SW480 (cell line): ENCODE measurements around the gene NR4A3.

Experiments used
- DNase-seq: peaks from one replicate; pipeline ENCODE4 v3.0.0-alpha.2; 2016; ENCODE audit warnings: low spot score

NR4A3 gene

GRCh38 chr9:99814359-99814758, 7.3 kb upstream of the NR4A3 start:
- DNase-seq = no peak

GRCh38 chr9:99816392-99816791, 5.3 kb upstream of the NR4A3 start:
- DNase-seq = no peak

DNA sequence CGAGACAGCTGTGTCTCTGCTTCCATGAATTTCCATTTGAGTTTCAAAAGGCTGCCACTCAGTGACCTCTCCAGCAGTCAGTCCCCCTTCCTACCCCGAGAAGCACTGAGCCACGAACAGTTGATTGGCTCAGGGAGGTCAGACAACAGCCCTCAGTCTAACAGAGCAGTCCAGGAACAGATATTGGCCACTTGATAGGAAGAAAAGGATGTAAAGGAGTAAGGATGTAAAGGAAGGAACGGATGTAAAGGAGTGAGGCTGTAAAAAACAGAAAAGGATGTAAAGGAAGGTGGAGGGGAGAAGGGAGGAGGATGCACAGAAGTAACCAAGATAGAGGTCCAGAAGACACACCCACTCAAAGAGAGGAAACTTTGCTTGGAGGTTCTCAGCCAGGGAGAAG, 3.2 kb upstream of the NR4A3 start:
- DNase-seq = no peak

GRCh38 chr9:99819123-99819855, 2.4 kb upstream of the NR4A3 start:
- peak; percentile 86 for DNase-seq

- DNase-seq = peak; percentile 89
Observed at GRCh38 chr9:99819856-99820684, 1.6 kb upstream of the NR4A3 start.

DNA sequence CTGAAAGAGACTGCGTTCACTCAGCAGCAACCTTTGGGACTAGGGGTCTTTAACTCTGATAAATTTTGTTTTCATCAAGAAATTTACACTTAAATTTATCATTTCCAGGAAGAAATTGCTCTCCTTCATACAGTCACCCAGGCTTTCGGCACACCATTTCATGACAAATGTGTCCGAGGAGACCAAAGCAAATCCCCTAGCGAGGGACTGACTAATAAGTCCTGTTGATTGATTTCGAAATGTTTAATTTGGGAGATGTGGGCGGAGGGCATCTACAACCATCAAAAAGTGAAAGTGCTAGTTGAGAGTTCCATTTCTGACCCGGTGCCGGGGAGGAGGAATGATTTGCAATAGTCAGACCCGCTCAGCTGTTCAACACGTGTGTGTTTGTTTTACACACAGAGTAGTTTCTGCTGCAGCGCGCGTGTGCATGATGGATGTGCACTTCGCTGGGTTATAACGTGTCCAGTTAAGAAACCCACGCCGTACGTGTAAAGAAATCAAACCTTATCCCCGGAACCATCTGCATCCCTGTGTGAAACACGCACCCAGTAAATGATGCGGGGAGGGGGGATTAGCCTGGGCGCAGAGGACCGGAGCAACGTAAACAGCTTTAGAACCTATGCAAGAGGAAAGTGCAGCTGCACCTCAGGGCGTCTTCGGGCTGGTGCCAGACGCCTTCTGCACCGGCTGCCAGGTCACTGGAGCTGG, 845 bp upstream of the NR4A3 start:
- peak; percentile 62 for DNase-seq

- DNase-seq = no peak
Observed at GRCh38 chr9:99822109-99822805, 572 bp downstream of the NR4A3 start.

DNA sequence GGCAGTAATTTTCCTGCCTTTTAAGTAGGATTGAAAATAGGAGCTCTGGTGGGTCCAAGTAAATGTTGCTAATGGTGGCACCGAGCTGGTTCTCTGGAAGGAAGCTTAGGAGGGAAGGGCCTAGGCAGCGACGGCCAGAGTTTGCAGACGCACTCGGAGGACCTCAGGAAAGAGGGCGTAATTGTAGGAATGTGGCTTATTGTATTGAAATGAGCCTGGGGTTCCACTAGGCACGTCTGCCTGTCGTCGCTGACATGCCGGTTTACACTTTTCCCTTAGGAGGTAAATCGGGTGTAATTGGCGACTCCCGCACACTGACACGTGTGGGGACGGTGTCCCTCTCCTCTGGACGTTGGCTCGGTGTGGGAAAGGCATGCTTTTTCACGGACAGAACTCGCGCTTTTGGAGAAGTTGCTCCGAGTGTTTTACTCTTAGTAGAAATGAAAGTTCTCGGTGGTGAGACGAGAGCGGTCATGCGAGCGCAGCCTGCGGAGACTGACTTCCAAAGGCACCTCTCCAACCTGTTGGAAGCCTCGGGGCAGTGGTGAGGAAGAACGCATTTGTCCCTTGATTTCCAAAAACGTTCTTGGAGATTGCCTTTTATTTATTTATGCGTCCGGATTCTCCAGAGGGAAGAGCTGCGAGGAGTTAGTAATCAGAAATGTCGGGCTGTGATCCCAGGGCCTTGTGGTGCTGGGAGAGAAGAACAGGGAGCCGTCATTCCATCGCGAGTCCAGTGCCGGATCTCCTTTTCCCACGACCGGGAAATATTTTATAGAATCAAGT, 1.3 kb downstream of the NR4A3 start:
- peak; percentile 52 for DNase-seq

GRCh38 chr9:99823681-99824377, 2.1 kb downstream of the NR4A3 start:
- peak; percentile 22 for DNase-seq

- no peak for DNase-seq
Observed at GRCh38 chr9:99824378-99825171, 2.9 kb downstream of the NR4A3 start.

- DNase-seq = no peak
Observed at GRCh38 chr9:99825172-99826046, 3.7 kb downstream of the NR4A3 start.

GRCh38 chr9:99826579-99826978, 4.9 kb downstream of the NR4A3 start:
- no peak for DNase-seq

DNA sequence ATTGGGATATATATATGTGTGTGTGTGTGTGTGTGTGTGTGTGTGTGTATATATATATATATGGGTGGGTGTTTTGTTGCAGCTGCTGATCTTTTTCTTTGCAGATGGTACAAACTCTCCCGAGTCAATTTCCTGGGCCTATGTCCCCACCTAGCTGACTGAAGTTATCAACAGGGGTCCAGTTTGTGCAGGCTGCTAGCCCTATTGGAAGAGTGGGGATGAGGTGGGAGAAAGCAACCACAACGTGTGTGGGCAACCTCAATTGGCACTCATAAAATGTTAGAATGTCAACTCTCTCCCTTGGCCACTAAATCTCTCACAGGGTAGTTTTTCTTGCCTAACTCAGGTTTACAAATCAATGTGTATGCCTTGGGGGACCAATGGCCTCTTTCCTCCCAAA, 5.6 kb downstream of the NR4A3 start:
- DNase-seq = no peak

- no peak for DNase-seq
Observed at GRCh38 chr9:99828054-99828416, 6.3 kb downstream of the NR4A3 start.

DNA sequence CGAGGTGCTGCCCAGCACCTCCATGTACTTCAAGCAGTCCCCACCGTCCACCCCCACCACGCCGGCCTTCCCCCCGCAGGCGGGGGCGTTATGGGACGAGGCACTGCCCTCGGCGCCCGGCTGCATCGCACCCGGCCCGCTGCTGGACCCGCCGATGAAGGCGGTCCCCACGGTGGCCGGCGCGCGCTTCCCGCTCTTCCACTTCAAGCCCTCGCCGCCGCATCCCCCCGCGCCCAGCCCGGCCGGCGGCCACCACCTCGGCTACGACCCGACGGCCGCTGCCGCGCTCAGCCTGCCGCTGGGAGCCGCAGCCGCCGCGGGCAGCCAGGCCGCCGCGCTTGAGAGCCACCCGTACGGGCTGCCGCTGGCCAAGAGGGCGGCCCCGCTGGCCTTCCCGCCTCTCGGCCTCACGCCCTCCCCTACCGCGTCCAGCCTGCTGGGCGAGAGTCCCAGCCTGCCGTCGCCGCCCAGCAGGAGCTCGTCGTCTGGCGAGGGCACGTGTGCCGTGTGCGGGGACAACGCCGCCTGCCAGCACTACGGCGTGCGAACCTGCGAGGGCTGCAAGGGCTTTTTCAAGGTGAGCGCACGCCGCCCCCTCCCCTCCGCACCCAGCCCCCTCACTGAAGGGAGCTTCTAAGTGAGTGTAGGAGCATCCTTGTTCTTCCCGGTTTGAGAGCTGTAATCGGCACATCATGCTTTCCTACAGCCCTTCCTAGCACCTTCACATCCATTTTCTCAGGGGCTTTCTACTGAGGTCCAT, 6.9 kb downstream of the NR4A3 start:
- DNase-seq = no peak

GRCh38 chr9:99831857-99832557, 10.3 kb downstream of the NR4A3 start:
- DNase-seq = no peak

DNA sequence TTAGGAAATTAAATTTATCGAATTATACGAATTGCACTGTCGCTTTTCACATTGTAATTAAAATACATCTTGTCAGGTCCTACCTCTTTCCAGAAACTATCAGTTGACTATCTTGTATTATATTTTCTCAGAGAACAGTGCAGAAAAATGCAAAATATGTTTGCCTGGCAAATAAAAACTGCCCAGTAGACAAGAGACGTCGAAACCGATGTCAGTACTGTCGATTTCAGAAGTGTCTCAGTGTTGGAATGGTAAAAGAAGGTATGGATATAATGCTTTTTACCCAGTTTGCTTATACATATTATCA, 10.8 kb downstream of the NR4A3 start:
- no peak for DNase-seq

DNA sequence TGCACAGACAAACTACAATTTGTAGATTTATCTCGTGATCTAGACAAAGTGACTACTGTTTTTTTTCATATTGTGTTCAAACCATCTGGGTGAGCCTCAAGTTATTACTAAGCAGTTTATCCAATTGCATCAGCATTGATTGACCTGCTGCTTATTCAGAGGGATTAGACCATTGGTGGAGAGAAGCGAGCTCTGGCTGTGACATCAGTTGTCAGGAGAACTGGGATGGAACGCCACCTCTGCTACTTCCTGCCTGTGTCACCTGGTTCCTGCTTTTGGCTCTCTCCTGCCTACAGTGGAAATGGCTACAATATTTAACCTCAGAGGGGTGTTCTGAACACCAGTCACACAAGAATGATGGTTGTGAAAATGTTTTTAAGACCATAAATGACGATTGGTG, 12.1 kb downstream of the NR4A3 start:
- no peak for DNase-seq
